ENCODE results near the gene ADAMTS9.

ADAMTS9 gene

GRCh38 chr3:64654013-64654412 is 33.8 kb downstream of the ADAMTS9 start:
- no peak for DNase-seq (ENCODE audit: low read depth in 2 of 2)

GRCh38 chr3:64653101-64653500 is 34.7 kb downstream of the ADAMTS9 start:
- no peak for DNase-seq (ENCODE audit: low read depth in 2 of 2)

GRCh38 chr3:64651741-64652241 is 36.0 kb downstream of the ADAMTS9 start:
- DNase-seq (ENCODE audit: low read depth in 2 of 2): no peak

GRCh38 chr3:64651303-64651702 is 36.5 kb downstream of the ADAMTS9 start:
- DNase-seq (ENCODE audit: low read depth in 2 of 2): no peak

- no peak for DNase-seq (ENCODE audit: low read depth in 2 of 2)
These were observed 37.1 kb downstream of the ADAMTS9 start for GRCh38 chr3:64650715-64651114.

- DNase-seq (ENCODE audit: low read depth in 2 of 2): no peak
These were observed 37.6 kb downstream of the ADAMTS9 start for GRCh38 chr3:64650096-64650622.

GRCh38 chr3:64648927-64649906 is 38.6 kb downstream of the ADAMTS9 start:
- no peak for DNase-seq (ENCODE audit: low read depth in 2 of 2)

- no peak for DNase-seq (ENCODE audit: low read depth in 2 of 2)
These were observed 40.0 kb downstream of the ADAMTS9 start for GRCh38 chr3:64647825-64648224.

GRCh38 chr3:64645243-64645642 is 42.6 kb downstream of the ADAMTS9 start:
- no peak for DNase-seq (ENCODE audit: low read depth in 2 of 2)

GRCh38 chr3:64644483-64644882 is 43.3 kb downstream of the ADAMTS9 start:
- no peak for DNase-seq (ENCODE audit: low read depth in 2 of 2)

- DNase-seq (ENCODE audit: low read depth in 2 of 2): no peak
These were observed 45.3 kb downstream of the ADAMTS9 start for GRCh38 chr3:64642327-64643151.

- DNase-seq (ENCODE audit: low read depth in 2 of 2): no peak
These were observed 48.8 kb downstream of the ADAMTS9 start for GRCh38 chr3:64638981-64639481.

GRCh38 chr3:64638511-64638910 is 49.3 kb downstream of the ADAMTS9 start:
- DNase-seq (ENCODE audit: low read depth in 2 of 2): no peak

GRCh38 chr3:64634417-64634816 is 53.4 kb downstream of the ADAMTS9 start:
- DNase-seq (ENCODE audit: low read depth in 2 of 2): no peak

- DNase-seq (ENCODE audit: low read depth in 2 of 2): no peak
These were observed 55.8 kb downstream of the ADAMTS9 start for GRCh38 chr3:64631951-64632350.

GRCh38 chr3:64627471-64628321 is 60.1 kb downstream of the ADAMTS9 start:
- DNase-seq (ENCODE audit: low read depth in 2 of 2): no peak

GRCh38 chr3:64627042-64627441 is 60.8 kb downstream of the ADAMTS9 start:
- no peak for DNase-seq (ENCODE audit: low read depth in 2 of 2)

GRCh38 chr3:64625381-64625780 is 62.4 kb downstream of the ADAMTS9 start:
- no peak for DNase-seq (ENCODE audit: low read depth in 2 of 2)

GRCh38 chr3:64623125-64623524 is 64.7 kb downstream of the ADAMTS9 start:
- no peak for DNase-seq (ENCODE audit: low read depth in 2 of 2)

- DNase-seq (ENCODE audit: low read depth in 2 of 2): no peak
These were observed 65.9 kb downstream of the ADAMTS9 start for GRCh38 chr3:64621726-64622395.
